B cell (primary cell): ENCODE results near the gene TPSB2.
"Not testable (repeated sequence)": the region's sequence is repeated elsewhere in the genome, so short reads cannot be mapped to it uniquely, and the experiment has no call there.

Experiments used
- CTCF ChIP-seq: fragments of 200-600 bp; IDR thresholded peaks from one replicate; pipeline ENCODE4 v1.8.0; 2022; ENCODE audit warnings: antibody characterized with exemption, mild to moderate bottlenecking
- EZH2 ChIP-seq: IDR thresholded peaks from 2 replicates; pipeline ENCODE4 v1.6.1; 2012; ENCODE audit warnings: borderline replicate concordance, low read depth, mild to moderate bottlenecking, moderate library complexity, low read length; ENCODE audit not compliant: insufficient read depth, poor library complexity, severe bottlenecking

- not testable (repeated sequence) for TF ChIP-seq CTCF, EZH2
Measured at GRCh38 chr16:1225728-1226311, 4.2 kb downstream of the TPSB2 start.
